ENCODE results near the gene ZFP42.

ZFP42 gene

DNA sequence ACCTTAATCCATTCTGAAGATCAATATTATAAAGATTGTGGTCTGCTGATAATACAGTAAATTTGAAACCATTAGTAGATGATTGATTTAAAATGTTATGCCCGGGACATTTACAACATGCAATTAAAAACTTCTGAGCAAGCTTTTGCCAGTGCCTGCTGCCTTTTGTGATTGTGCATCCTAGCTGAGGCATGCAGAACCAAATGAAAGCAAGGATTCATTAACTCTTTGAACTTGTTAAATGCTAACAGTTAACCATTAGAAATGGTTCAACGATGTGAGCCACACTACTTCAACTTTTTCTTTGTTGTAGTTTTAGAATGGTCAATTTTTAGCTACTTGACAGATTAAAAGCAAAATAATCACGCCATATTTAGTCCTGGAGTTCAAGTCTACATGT is 51.1 kb downstream of the ZFP42 start:
- Histone ChIP-seq H3K9me3 (ENCODE audit: control insufficient read depth, low read length) (no peaks in the 10 kb centered on the region), H3K9ac (ENCODE audit: low read length) (no peak overlapping the region), H3K4me3 (ENCODE audit: low read length) (no peak overlapping the region), H3K4me1 (ENCODE audit: control insufficient read depth, insufficient read depth, low read length) (no peaks in the 10 kb centered on the region), H3K27me3 (replicated peaks; ENCODE audit: control insufficient read depth, insufficient read depth, low read length) (peaks cover 3% of the 10 kb centered on the region), H3K36me3 (ENCODE audit: control insufficient read depth, insufficient read depth, low read length, severe bottlenecking) (no peaks in the 10 kb centered on the region)
- no peak for DNase-seq (ENCODE audit: low read depth)

DNA sequence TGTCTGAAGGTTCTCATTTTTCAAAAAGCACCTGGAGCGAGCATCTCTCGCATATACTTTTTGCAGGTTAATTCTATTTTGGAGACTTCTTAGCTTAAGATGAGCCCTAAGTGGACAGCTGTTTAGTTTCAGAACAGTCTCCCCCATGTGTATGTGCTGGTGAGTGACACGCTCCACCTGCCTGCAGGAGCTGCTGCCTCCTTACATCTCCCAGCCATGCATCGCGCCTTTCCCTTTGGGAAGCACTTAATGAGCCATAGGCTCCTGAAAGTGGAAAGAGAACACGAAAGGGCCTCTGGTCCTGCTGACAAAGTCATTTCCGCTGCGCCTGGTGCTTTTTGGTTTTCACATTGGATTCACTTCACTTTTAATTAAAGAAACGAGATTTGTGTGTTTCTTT is 57.7 kb downstream of the ZFP42 start:
- no peaks in the 10 kb centered on the region for H3K4me1 ChIP-seq (ENCODE audit: control insufficient read depth, insufficient read depth, low read length)
- H3K4me3 ChIP-seq (ENCODE audit: low read length): no peak overlapping the region
- H3K36me3 ChIP-seq (ENCODE audit: control insufficient read depth, insufficient read depth, low read length, severe bottlenecking): no peaks in the 10 kb centered on the region
- DNase-seq (ENCODE audit: low read depth): no peak
- H3K9ac ChIP-seq (ENCODE audit: low read length): no peak overlapping the region
- no peaks in the 10 kb centered on the region for H3K27me3 ChIP-seq (replicated peaks; ENCODE audit: control insufficient read depth, insufficient read depth, low read length)
- H3K9me3 ChIP-seq (ENCODE audit: control insufficient read depth, low read length): no peaks in the 10 kb centered on the region

Measured in adipocyte (in vitro differentiated cells).